Measurements from ENCODE around the gene ITPRID1.

- TF ChIP-seq CTCF (IDR thresholded peaks at IDR 0.05) (no peak), REST (IDR thresholded peaks at IDR 0.05; ENCODE audit: insufficient read depth in 1 of 2, low read depth in 2 of 2, low read length in 1 of 2) (no peak), SIN3A (IDR thresholded peaks at IDR 0.05; ENCODE audit: borderline replicate concordance, insufficient read depth, low read depth, low read length) (no peak)
Measured at GRCh38 chr7:31465285-31465684, 48.6 kb upstream of the ITPRID1 start.
